Astrocyte (in vitro differentiated cells and primary cell): ENCODE results near the gene ADORA1.

Experiments
- EZH2 ChIP-seq: IDR thresholded peaks from 2 replicates; pipeline ENCODE4 v1.6.1; 2012; ENCODE audit warnings: mild to moderate bottlenecking, low read length, inconsistent platforms; ENCODE audit not compliant: insufficient read depth
- TF ChIP-seq, protein P1 (sequence below): IDR thresholded peaks from 2 replicates; pipeline ENCODE4 v1.5.1; 2011; ENCODE audit warnings: low read depth, mild to moderate bottlenecking, inconsistent platforms, low read length, moderate library complexity; ENCODE audit not compliant: insufficient read depth

DNA sequence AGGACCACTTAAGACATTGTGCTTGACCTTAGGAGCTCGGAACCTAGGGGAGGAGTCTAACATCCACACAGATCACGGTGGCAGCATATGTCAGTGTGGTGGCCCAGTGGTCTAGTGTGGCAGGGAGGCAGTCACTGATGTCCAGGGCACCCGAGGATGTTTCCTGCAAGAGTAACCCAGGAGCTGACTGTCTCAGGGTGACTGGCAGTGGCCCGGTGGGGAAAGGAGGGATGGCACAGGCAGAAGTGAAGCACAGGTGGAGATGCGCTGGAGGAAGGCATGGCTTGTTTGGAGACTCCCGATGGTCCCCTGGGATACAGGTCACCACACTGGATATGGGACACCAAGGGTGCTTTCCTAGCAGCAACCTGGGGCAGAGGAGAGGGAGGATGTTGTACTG lies 85.6 kb downstream of the ADORA1 start:
- TF ChIP-seq, protein P1, sequence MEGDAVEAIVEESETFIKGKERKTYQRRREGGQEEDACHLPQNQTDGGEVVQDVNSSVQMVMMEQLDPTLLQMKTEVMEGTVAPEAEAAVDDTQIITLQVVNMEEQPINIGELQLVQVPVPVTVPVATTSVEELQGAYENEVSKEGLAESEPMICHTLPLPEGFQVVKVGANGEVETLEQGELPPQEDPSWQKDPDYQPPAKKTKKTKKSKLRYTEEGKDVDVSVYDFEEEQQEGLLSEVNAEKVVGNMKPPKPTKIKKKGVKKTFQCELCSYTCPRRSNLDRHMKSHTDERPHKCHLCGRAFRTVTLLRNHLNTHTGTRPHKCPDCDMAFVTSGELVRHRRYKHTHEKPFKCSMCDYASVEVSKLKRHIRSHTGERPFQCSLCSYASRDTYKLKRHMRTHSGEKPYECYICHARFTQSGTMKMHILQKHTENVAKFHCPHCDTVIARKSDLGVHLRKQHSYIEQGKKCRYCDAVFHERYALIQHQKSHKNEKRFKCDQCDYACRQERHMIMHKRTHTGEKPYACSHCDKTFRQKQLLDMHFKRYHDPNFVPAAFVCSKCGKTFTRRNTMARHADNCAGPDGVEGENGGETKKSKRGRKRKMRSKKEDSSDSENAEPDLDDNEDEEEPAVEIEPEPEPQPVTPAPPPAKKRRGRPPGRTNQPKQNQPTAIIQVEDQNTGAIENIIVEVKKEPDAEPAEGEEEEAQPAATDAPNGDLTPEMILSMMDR = no peak
- no peak for TF ChIP-seq EZH2
